KMS-11 (cell line): ENCODE measurements around the gene SLCO3A1.

ENCODE experiments used
- H2AFZ ChIP-seq: fragments of 200-600 bp; sonication (generic); 2 replicates; pipeline ENCODE4 v1.6.1; 2016; ENCODE audit warnings: antibody characterized with exemption, mixed run types, low read depth
- H3K27ac ChIP-seq: fragments of 200-600 bp; sonication (generic); 2 replicates; pipeline ENCODE4 v1.6.1; 2016; ENCODE audit warnings: mild to moderate bottlenecking, mixed run types
- H3K27me3 ChIP-seq: fragments of 200-600 bp; sonication (generic); 2 replicates; pipeline ENCODE4 v1.6.1; 2017; ENCODE audit warnings: mild to moderate bottlenecking, low read depth, mixed run types, moderate library complexity; ENCODE audit not compliant: insufficient read depth
- H3K36me3 ChIP-seq: fragments of 200-600 bp; sonication (generic); 2 replicates; pipeline ENCODE4 v1.6.1; 2017; ENCODE audit warnings: mild to moderate bottlenecking, mixed run types; ENCODE audit not compliant: insufficient read depth
- H3K4me1 ChIP-seq: fragments of 200-600 bp; sonication (generic); 2 replicates; pipeline ENCODE4 v1.6.1; 2016; ENCODE audit warnings: mild to moderate bottlenecking, low read depth, mixed run types; ENCODE audit not compliant: poor library complexity, severe bottlenecking
- H3K4me2 ChIP-seq: fragments of 200-600 bp; sonication (generic); 2 replicates; pipeline ENCODE4 v1.7.0; 2016; ENCODE audit warnings: mild to moderate bottlenecking, mixed run types
- H3K4me3 ChIP-seq: fragments of 200-600 bp; sonication (generic); IDR thresholded peaks from 2 replicates; pipeline ENCODE4 v1.6.1; 2017; ENCODE audit warnings: low read depth, low read length, mixed read lengths; ENCODE audit not compliant: insufficient read depth
- H3K79me2 ChIP-seq: fragments of 200-600 bp; sonication (generic); 2 replicates; pipeline ENCODE4 v1.6.1; 2016; ENCODE audit warnings: low read depth, mixed run types; ENCODE audit not compliant: insufficient read depth
- H3K9ac ChIP-seq: fragments of 200-600 bp; sonication (generic); 2 replicates; pipeline ENCODE4 v1.6.1; 2016; ENCODE audit warnings: mild to moderate bottlenecking, mixed run types
- H4K20me1 ChIP-seq: fragments of 200-600 bp; sonication (generic); 2 replicates; pipeline ENCODE4 v1.6.1; 2016; ENCODE audit warnings: mild to moderate bottlenecking, mixed run types; ENCODE audit not compliant: insufficient read depth
- TF ChIP-seq, protein P1 (sequence below): fragments of 200-600 bp; sonication (generic); conservative IDR thresholded peaks from 2 replicates; pipeline ENCODE4 v1.6.1; 2017; ENCODE audit warnings: low read depth, mild to moderate bottlenecking, antibody characterized with exemption, low read length, moderate library complexity, mixed read lengths

SLCO3A1 gene

DNA sequence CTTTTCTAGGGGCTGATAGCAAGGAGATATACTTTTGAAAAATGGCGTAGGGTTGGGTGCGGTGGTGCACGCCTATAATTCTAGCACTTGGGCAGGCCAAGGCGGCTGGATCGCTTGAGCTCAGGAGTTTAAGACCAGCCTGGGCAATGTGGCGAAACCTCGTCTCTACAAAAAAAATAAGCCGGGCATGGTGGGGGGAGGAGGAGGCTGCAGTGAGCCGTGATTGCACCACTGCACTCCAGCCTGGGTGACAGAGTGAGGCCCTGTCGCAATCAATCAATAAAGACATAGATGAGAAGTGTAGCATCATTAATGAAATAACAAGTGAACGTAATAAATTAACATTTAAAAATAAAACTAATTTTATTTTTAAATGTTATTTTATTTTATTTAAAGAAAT, 134.6 kb downstream of the SLCO3A1 start:
- no peaks in the 10 kb centered on the region for H3K4me1 ChIP-seq
- H3K27me3 ChIP-seq = no peaks in the 10 kb centered on the region
- H3K4me3 ChIP-seq = no peak overlapping the region
- no peak overlapping the region for H3K9ac ChIP-seq
- H2AFZ ChIP-seq = no peak overlapping the region
- no peaks in the 10 kb centered on the region for H4K20me1 ChIP-seq
- H3K79me2 ChIP-seq = no peaks in the 10 kb centered on the region
- no peaks in the 10 kb centered on the region for H3K36me3 ChIP-seq
- TF ChIP-seq, protein P1, sequence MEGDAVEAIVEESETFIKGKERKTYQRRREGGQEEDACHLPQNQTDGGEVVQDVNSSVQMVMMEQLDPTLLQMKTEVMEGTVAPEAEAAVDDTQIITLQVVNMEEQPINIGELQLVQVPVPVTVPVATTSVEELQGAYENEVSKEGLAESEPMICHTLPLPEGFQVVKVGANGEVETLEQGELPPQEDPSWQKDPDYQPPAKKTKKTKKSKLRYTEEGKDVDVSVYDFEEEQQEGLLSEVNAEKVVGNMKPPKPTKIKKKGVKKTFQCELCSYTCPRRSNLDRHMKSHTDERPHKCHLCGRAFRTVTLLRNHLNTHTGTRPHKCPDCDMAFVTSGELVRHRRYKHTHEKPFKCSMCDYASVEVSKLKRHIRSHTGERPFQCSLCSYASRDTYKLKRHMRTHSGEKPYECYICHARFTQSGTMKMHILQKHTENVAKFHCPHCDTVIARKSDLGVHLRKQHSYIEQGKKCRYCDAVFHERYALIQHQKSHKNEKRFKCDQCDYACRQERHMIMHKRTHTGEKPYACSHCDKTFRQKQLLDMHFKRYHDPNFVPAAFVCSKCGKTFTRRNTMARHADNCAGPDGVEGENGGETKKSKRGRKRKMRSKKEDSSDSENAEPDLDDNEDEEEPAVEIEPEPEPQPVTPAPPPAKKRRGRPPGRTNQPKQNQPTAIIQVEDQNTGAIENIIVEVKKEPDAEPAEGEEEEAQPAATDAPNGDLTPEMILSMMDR = no peak
- no peak overlapping the region for H3K4me2 ChIP-seq
- H3K27ac ChIP-seq = no peak overlapping the region

DNA sequence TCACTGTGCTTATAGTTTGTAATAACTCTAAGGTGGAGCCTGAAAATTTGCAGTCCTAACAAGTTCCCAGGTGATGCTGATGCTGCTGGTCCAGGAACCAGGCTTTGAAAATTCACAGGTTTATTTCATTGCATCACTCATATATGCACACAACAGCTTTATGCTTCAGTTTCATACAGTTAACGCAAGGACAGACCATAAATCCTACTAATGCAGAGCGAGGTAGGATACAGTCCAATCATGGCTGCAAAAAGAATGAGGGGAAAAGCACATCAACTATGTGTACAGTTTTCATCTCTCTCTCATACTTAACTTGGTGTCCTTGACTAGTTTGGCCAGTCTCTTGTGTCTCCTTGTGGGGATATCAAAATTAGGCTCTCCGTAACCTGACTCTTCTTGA, 135.1 kb downstream of the SLCO3A1 start:
- Histone ChIP-seq H4K20me1 (no peaks in the 10 kb centered on the region), H3K4me3 (no peak overlapping the region), H3K4me1 (no peaks in the 10 kb centered on the region), H2AFZ (no peak overlapping the region), H3K79me2 (no peaks in the 10 kb centered on the region), H3K36me3 (no peaks in the 10 kb centered on the region), H3K9ac (no peak overlapping the region), H3K27me3 (no peaks in the 10 kb centered on the region), H3K4me2 (no peak overlapping the region), H3K27ac (no peak overlapping the region)
- TF ChIP-seq, protein P1 = no peak

DNA sequence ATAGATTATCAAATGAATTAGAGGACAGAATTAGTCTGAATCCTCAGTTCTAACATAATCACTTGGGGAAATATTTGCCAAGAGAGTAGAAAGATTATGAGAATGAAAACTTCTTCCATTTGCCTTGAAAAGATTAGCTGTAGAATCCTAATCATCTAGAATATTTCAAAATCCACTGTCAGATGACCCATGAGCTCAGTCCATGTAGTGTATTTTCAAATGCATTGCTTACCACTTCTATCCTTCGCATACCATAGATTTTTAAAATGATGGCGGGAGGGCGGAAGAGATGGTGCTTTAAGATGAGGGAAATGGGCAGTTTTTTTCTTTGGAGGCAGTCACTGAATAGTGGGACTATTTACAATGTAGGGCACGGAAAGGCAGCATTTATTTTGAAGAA, 136.3 kb downstream of the SLCO3A1 start:
- TF ChIP-seq, protein P1 = no peak
- no peaks in the 10 kb centered on the region for H4K20me1 ChIP-seq
- H3K9ac ChIP-seq = no peak overlapping the region
- no peaks in the 10 kb centered on the region for H3K36me3 ChIP-seq
- H3K27me3 ChIP-seq = no peaks in the 10 kb centered on the region
- no peak overlapping the region for H3K27ac ChIP-seq
- no peak overlapping the region for H3K4me2 ChIP-seq
- H3K4me1 ChIP-seq = no peaks in the 10 kb centered on the region
- no peak overlapping the region for H2AFZ ChIP-seq
- no peak overlapping the region for H3K4me3 ChIP-seq
- H3K79me2 ChIP-seq = no peaks in the 10 kb centered on the region

- H3K27me3 ChIP-seq = no peaks in the 10 kb centered on the region
- TF ChIP-seq, protein P1 = no peak
- no peak overlapping the region for H3K4me3 ChIP-seq
- H3K9ac ChIP-seq = no peak overlapping the region
- no peaks in the 10 kb centered on the region for H4K20me1 ChIP-seq
- no peaks in the 10 kb centered on the region for H3K79me2 ChIP-seq
- H2AFZ ChIP-seq = no peak overlapping the region
- no peak overlapping the region for H3K4me2 ChIP-seq
- no peak overlapping the region for H3K27ac ChIP-seq
- H3K36me3 ChIP-seq = no peaks in the 10 kb centered on the region
- no peaks in the 10 kb centered on the region for H3K4me1 ChIP-seq
Observed at GRCh38 chr15:91992945-91993344, 139.4 kb downstream of the SLCO3A1 start.
